Measurements from ENCODE around the gene WDCP.
"Not testable (repeated sequence)": the region's sequence is repeated elsewhere in the genome, so short reads cannot be mapped to it uniquely, and the experiment has no call there.

WDCP gene

DNA sequence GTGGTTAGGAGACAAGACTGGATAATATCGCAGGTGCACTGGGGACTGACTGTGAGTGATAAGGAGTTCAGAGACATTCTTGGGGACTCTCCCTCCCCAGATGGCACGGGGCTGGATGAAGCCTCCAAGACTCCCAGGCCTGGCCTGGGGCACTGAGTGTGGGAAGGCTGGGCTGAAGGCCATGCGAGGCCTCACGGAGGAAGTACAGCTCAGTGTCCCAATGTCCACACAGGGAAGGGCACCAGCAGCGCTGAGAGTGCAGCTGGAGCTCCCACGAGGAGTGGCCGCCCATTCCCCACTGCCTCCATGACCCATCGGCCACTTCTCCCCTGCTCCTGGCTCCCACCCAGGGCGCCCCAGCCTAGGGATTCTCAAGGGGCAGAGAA lies 30.8 kb downstream of the WDCP start:
- TF ChIP-seq, protein P1, sequence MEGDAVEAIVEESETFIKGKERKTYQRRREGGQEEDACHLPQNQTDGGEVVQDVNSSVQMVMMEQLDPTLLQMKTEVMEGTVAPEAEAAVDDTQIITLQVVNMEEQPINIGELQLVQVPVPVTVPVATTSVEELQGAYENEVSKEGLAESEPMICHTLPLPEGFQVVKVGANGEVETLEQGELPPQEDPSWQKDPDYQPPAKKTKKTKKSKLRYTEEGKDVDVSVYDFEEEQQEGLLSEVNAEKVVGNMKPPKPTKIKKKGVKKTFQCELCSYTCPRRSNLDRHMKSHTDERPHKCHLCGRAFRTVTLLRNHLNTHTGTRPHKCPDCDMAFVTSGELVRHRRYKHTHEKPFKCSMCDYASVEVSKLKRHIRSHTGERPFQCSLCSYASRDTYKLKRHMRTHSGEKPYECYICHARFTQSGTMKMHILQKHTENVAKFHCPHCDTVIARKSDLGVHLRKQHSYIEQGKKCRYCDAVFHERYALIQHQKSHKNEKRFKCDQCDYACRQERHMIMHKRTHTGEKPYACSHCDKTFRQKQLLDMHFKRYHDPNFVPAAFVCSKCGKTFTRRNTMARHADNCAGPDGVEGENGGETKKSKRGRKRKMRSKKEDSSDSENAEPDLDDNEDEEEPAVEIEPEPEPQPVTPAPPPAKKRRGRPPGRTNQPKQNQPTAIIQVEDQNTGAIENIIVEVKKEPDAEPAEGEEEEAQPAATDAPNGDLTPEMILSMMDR (IDR thresholded peaks at IDR 0.05; ENCODE audit: low read depth, low read length), result no peak

DNA sequence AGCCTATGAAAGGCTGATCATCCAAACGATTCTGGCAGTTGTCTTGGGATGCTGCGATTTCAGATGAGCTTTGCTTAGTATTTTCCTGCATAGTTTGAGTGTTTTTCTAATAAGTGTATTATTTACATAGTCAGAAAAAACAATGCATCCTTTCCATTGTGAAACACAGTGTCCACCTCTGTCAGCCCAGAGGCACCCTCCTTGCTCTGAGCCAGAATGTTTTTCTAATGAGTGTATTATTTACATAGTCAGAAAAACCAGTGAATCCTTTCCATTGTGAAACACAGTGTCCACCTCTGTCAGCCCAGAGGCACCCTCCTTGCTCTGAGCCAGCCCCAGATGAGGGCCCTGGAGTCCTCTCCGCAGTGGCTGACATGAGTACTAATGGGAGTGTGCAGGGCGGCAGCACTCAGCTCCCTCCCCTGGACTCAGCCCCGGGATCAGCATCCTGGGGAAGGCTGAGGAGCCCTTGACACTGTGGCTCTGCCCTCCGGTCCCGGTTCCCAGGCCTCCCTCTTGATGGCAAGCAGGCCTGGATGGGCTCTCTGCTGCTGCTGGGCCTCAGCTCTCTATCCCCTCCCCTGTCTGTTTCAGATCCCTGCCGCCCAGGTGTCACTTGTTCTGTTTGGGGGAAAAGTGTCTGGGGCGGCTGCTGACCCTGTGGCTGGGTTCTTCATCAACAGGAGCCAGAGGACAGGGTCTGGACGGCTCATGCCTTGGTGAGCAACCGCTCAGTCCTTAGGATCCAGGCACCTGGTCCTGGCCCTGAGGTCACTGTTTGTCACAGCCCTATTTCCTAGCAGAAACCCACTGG lies 31.4 kb downstream of the WDCP start:
- TF ChIP-seq, protein P1 (IDR thresholded peaks at IDR 0.05; ENCODE audit: low read depth, low read length), result no peak
- H3K4me3 ChIP-seq (ENCODE audit: low read depth, low read length), result no peak overlapping the region

More for the DNA sequence above, 30.8 kb downstream of the WDCP start:
- no peak overlapping the region for H3K4me3 ChIP-seq (ENCODE audit: low read depth, low read length)

DNA sequence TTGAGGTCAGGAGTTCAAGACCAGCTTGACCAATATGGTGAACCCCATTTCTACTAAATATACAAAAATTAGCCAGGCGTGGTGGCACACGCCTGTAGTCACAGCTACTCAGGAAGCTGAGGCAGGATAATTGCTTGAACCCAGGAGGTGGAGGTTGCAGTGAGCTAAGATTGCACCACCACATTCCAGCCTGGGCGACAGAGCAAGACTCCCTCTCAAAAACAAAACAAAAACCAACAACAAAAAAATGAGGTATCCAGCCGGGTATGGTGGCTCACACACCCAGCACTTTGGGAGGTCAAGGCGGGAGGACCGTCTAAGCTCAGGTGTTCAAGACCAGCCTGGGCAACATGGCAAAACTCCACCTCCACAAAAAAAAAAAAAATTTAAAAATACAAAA lies 32.3 kb downstream of the WDCP start:
- not testable (repeated sequence) for H3K4me3 ChIP-seq (ENCODE audit: low read depth, low read length)

DNA sequence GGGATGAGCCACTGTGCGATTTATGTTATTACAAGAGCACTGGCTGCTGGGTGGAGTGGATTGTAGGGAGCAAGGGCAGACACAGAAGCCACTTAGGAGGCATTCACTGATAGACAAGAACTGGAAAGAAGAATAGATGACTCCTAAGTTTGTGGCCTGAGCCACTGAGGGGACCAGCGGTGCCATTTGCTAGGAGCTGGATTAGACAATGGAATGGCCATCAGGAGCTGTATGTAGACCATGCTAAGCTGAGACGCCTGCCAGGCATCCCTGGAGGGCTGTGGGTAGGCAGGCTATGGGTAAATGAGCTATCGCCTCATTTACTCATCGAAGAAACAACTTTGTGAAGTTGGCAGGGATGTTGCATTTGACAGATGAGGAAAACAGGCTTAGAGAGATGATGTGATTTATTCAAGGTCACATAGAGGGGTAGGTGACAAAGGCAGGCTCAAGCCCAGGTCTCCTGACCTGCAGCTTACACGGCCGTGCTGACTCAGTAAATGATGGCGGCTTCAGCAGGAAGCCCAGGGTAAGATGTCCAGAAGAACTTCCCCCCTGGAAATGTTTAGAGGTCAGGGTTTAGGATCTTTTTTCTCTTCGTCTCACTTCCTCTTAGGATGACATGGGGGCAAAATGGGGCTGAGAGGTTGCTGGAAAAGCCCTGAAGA lies 34.5 kb downstream of the WDCP start:
- TF ChIP-seq, protein P1 (IDR thresholded peaks at IDR 0.05; ENCODE audit: low read depth, low read length), result no peak
- no peak overlapping the region for H3K4me3 ChIP-seq (ENCODE audit: low read depth, low read length)

DNA sequence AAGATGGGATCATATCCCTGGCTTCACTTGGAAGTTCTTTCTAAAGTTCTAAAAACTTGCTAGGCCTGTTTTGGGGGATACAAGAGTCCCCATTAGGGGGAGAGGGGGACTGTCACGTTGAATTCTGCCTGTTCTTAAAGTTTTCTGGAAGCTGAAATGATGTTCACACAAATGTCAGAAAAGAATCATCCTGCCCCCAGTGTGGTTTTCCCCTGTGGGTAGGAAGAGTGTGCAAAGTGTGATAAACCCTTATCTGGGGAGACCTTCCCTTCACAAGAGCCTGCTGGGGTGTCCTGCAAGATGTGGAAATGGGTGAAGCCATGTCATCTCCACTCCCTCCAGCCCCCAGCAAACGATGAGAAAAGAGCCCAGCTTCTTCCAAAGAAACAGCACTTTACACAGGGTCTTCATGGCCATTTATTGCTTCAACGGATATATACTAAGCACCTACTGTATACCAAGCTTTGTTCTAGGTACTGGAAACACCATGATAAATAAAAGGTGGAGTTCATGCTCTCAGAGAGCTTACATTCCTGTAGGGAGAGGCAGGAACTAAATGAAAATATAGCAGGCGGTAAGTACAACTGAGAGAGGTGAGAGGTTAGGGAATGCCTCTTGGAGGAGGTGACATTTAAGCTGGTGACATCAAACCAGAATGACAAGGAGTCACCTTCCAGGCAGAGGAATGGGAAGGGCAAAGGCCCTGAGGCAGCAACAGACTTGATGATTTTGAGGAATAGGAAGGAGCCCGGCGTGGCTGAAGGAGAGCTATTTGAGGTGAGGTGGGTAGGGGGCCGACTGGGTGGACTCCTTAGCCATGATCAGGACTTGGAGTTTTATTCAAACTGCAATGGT lies 35.7 kb downstream of the WDCP start:
- H3K4me3 ChIP-seq (ENCODE audit: low read depth, low read length), result no peak overlapping the region
- TF ChIP-seq, protein P1 (IDR thresholded peaks at IDR 0.05; ENCODE audit: low read depth, low read length), result no peak

DNA sequence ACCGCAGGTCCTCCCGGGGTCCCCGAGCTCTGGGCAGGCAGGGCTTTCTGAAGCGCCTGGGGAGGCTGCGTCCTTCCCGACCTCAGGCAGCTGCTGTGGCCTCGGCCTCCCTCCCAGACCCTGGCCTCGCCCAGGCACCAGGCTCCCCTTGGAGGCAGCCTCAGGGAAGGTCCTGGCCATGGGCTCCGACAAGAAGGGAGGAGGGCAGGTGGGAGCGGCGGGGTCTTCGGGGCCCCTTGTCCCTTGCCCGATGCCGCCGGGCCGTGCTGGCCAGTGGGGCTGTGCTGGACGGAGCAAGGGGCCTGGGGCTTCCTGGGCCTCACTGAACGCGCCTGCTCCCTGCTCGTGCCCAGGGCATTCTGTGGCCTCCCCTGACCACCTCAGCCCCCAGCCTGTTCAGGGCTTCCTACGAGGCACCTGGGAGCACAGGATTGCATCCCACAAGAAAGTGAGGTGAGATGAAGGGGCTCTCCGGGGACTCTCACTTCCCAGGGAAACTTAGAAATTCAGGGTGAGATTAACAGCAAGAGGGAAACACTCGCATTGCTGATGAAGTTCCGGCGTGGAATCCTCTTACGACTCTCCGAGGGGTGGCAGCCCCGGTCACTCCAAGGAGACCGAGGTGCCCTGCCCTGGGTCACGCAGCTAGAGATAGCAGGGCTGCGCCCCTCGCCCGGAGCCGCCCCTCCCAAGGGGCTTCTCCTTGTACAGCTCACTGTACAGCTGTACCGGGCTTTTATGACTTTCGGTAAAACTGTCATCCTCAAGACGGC lies 36.5 kb downstream of the WDCP start:
- no peak overlapping the region; the same call in 1 of the 2 replicates for H3K4me3 ChIP-seq (ENCODE audit: low read depth, low read length)
- TF ChIP-seq, protein P1 (IDR thresholded peaks at IDR 0.05; ENCODE audit: low read depth, low read length), result no peak

Data from WI38 (cell line).